ENCODE results near the gene ALPL.

- TF ChIP-seq CTCF (IDR thresholded peaks at IDR 0.05; ENCODE audit: insufficient read depth, low read length, poor library complexity, severe bottlenecking) (no peak), EZH2phosphoT487 (conservative IDR thresholded peaks at IDR 0.05; ENCODE audit: low read length) (no peak)
Observed at GRCh38 chr1:21543598-21543997, 34.4 kb downstream of the ALPL start.
